Fibroblast of peridontal ligament (primary cell): Measurements from ENCODE around the gene ALDH1L1.

Experiments used
- DNase-seq: peaks from one replicate; pipeline ENCODE4 v3.0.0-alpha.2; 2010; ENCODE audit errors: extremely low read depth

ALDH1L1 gene

GRCh38 chr3:126054870-126055269 is 125.5 kb downstream of the ALDH1L1 start:
- no peak for DNase-seq

GRCh38 chr3:126053949-126054569 is 126.3 kb downstream of the ALDH1L1 start:
- no peak for DNase-seq
